GM18508 (cell line): Measurements from ENCODE around the gene LIN9.
"Not testable (repeated sequence)": the region's sequence is repeated elsewhere in the genome, so short reads cannot be mapped to it uniquely, and the experiment has no call there.

Source experiments
- ATAC-seq: cut with Tn5 transposase; IDR thresholded peaks from one replicate; pipeline ENCODE4 v1.9.1; 2021; ENCODE audit warnings: moderate number of reproducible peaks; ENCODE audit not compliant: insufficient read depth, unreplicated experiment

LIN9 gene

GRCh38 chr1:226277897-226278296 lies 31.1 kb downstream of the LIN9 start:
- ATAC-seq = no peak

DNA sequence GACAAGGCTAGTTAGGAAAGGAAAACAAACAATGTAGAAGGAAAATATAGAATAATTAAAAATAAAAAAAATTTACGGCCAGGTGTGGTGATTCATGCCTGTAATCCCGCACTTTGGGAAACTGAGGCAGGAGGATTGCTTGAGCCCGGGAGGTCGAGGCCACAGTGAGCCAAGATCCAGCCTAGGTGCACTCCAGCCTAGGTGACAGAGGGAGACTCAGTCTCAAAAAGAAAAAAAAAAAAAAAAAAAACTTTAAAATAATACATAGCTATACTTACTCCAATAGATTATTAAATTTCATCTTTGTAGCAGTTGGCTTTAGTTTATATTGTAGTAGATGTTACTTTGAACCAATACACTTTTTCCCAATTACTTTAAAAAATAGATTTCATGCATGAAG lies 32.0 kb downstream of the LIN9 start:
- ATAC-seq = no peak

DNA sequence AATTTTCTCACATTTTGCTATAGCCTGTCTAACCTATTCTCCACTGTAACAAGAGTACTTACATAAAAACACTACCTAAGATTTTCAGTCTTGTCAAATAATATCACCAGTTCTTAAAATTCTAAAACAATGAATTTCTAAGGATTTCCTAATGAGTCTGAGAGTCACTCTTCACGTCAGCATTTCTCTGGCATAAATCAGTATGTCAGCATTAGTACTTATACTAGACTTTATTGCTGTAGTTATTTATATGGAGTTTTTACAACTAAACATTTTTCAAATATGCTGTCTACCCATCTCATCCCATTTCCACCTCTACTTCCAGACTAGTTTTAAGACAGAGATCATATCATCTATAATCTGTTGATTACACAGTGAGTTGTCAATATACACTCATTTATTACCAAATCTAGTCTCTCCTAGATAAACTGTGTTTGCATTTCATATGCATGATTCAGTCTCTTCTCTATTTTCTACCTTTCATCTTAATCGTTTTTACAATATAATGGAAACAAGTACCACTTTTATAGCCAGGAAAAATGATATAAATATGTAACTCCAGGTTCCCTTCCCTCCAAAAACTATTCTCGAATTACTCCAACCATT lies 32.8 kb downstream of the LIN9 start:
- no peak for ATAC-seq

DNA sequence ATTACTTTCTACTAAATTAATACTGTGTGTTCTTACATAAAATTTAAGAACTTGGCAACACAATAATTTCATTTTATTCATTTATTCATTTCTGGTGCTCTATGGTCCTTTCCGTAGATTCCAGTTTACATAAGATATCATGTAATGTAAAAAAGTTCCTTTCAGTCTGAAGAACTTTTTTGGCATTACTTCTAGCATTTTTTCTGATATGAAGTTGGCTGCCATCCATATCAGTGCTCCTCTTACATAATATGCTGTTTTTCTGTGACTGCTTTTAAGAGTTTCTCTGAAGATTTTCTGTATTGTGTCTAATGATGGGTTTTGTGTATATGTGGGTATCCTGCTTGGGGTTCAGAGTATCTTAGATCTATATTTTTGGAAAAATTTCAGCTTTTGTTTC lies 34.8 kb downstream of the LIN9 start:
- ATAC-seq = no peak

- not testable (repeated sequence) for ATAC-seq
Measured at GRCh38 chr1:226272233-226272902, 36.6 kb downstream of the LIN9 start.

DNA sequence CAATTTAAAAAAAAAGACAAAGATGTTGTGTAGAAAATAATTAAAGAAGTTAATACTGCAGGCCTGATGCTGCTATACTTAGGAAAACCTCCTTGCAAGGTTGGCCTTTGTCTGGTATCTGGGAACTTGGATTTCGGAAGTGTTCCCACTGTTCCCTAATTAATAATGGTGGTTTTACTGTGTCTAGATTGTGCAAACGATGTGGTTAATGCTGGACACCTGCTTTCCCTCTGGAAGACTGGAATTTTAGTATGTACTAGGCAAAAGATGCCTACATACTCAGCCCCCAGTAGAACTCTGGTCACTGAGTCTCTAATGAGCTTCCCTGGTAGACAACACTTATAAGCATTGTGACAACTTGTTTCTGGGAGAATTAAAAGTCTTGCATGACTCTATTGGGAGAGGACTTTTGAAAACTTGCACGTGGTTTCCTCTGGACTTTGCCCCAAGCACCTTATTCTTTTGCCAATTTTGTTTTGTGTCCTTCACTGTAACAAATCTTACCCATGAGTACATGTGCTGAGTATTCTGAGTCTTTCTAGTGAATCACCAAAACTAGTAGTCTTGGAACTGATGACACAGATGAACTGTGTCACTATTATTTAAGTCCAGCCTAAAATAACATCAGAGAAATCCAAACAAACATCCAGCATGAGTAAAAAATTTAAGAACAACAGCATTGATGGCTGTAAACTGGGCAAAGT lies 40.4 kb downstream of the LIN9 start:
- no peak for ATAC-seq

GRCh38 chr1:226261818-226262217 lies 47.1 kb downstream of the LIN9 start:
- no peak for ATAC-seq

DNA sequence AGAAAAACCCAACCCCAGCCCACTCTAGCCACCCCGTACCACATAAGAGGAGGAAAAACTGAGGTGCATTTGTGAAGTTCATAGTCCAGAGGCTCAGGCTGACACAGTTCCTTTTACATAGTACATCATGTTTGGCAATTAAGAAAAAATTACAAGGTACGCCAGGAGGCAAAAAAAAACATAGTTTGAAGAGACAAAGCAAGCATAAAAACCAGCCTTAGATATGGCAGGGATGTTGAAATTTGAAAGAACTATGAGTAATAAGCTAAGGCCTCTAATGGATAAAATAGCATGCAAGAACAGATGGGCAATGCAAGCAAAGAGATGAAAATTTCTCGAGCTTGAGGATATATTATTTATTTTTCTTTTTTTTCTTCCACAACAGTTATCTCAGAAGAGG lies 53.6 kb downstream of the LIN9 start:
- ATAC-seq = no peak

- no peak for ATAC-seq
Measured at GRCh38 chr1:226253933-226254332, 55.0 kb downstream of the LIN9 start.

DNA sequence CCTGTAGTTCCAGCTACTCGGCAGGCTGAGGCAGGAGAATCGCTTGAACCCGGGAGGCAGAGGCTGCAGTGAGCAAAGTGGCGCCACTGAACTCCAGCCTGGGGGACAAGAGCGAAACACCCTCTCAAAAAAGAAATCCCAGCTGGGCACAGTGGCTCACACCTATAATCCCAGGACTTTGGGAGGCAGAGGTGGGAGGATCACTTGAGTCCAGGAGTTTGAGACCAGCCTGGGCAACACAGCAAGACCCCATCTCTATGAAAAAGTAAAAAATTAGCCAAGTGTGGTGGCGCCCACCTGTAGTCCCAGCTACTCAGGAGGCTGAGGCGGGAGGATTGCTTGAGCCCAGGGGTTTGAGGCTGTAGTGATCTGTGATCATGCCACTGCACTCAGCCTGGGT lies 56.1 kb downstream of the LIN9 start:
- ATAC-seq = not testable (repeated sequence)

DNA sequence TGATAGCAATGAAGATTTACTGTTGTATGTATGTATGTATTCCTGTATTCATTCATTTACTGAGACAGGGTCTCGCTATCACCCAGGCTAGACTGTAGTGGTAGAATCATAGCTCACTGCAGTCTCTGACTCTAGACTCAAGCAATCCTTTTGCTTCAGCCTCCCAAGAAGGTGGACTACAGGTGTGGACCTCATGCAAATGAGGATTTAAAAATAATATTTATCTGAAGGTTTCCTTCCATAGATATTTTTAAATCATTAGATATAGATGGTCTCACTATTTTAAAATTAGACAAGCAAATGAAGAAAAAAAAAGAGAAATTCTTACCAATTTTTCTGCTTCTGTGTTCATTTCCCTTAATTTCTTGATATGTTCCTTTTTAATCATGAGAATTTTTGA lies 58.5 kb downstream of the LIN9 start:
- no peak for ATAC-seq

GRCh38 chr1:226248796-226249195 lies 60.2 kb downstream of the LIN9 start:
- no peak for ATAC-seq

DNA sequence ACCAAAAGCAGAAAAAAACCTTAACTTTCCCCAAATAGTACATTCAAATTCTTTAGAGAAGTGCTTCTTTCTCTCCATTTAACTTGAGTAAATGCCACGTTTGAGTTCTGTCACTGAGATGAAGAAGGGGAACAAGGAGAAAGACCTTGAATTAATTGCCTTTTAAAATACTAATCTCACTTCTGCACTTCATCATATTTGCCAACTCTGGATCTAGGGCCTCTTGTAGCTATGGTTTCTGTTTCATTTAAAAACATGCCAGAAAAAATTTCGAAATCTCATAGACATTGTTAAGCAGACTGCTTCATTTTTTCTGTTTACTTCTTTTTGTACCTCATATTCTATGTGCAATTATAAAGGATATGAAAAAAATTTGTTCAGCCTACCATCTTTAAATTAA lies 60.9 kb downstream of the LIN9 start:
- ATAC-seq = no peak

GRCh38 chr1:226239421-226239820 lies 69.5 kb downstream of the LIN9 start:
- no peak for ATAC-seq

- no peak for ATAC-seq
Measured at GRCh38 chr1:226236826-226237225, 72.1 kb downstream of the LIN9 start.

GRCh38 chr1:226233806-226234205 lies 75.2 kb downstream of the LIN9 start:
- ATAC-seq = no peak

GRCh38 chr1:226233293-226233692 lies 75.7 kb downstream of the LIN9 start:
- ATAC-seq = no peak

DNA sequence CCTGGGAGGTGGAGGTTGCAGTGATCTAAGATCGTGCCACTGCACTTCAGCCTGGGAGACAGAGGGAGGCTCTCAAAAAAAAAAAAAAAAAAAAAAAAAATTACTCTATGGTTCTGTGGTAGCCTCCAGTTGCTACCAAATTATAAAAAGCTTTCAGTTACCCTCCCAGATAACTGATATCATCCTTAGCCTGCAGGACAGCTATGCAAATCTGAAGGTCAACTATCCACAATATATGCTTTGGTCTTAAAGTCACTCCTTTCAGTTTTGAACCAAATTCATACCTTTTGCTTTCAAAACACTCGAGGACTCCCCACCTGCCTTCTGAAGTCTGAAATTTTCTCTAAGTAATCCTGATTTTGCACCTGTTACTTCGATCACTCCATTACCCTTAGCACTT lies 82.4 kb downstream of the LIN9 start:
- ATAC-seq = no peak

DNA sequence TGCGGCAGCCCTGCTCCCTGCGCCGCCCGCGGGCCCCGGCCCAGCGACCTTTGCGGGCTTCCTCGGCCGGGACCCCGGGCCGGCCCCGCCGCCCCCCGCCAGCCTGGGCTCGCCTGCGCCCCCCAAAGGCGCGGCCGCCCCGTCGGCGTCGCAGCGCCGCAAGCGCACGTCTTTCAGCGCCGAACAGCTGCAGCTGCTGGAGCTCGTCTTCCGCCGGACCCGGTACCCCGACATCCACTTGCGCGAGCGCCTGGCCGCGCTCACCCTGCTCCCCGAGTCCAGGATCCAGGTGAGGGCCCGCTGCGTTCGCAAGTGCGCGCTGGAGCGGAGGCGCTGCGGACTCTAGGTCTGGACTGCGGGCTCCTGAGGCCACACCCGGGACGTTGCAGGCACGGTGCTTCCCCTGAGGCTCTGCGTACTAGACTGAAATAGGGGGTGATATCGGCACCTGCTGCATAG lies 85.1 kb downstream of the LIN9 start:
- peak; percentile 60 for ATAC-seq

- ATAC-seq = no peak
Measured at GRCh38 chr1:226223157-226223785, 85.7 kb downstream of the LIN9 start, which contains the start of gene MIXL1. Gene MIXL1 (plus strand): TSS chr1:226223664. CDS start chr1:226223682, 18 bp downstream.

GRCh38 chr1:226222686-226223085 lies 86.3 kb downstream of the LIN9 start:
- ATAC-seq = no peak
